Upper lobe of right lung (tissue), 1 donor: Measurements from ENCODE around the gene NLGN4Y. TPM values are rescaled to one million over a fixed set of nuclear protein-coding genes. Genes with fewer than 3 reads are reported as not detected.

Experiments used
- ATAC-seq: fragments of 200-7000 bp; cut with Tn5 transposase; one replicate; pipeline ENCODE4 v1.9.1; 2020; ENCODE audit warnings: mild to moderate bottlenecking, moderate library complexity
- DNase-seq: peaks from one replicate; pipeline ENCODE4 v3.0.0-alpha.2; 2020
- H3K27ac ChIP-seq: fragments of 200-600 bp; one replicate; pipeline ENCODE4 v1.8.0; 2022
- H3K27me3 ChIP-seq: fragments of 200-600 bp; one replicate; pipeline ENCODE4 v1.8.0; 2022; ENCODE audit warnings: mild to moderate bottlenecking
- H3K36me3 ChIP-seq: fragments of 200-600 bp; one replicate; pipeline ENCODE4 v1.8.0; 2022
- H3K4me1 ChIP-seq: fragments of 200-600 bp; one replicate; pipeline ENCODE4 v1.8.0; 2022
- H3K4me3 ChIP-seq: fragments of 200-600 bp; one replicate; pipeline ENCODE4 v1.8.0; 2022; ENCODE audit warnings: mild to moderate bottlenecking
- H3K9me3 ChIP-seq: fragments of 200-600 bp; one replicate; pipeline ENCODE4 v1.8.0; 2022
- intact Hi-C: fragments of 100-400 bp; cut with DNase I; formaldehyde crosslinking; loops from one replicate; pipeline ENCODE4 v1.11.0; 2022
- total RNA-seq: library from RNA; stranded (reverse); fragmentation: NEBNext Ultra II Directional; extraction: Animal tissue kit (Norgen Biotek cat#: 25700); gene quantifications from one replicate; pipeline ENCODE4 v1.2.1, GENCODE V29; 2021
- TF ChIP-seq, protein P1 (sequence below): fragments of 200-600 bp; IDR thresholded peaks from one replicate; pipeline ENCODE4 v1.8.0; 2022; ENCODE audit warnings: antibody characterized with exemption
- donor health status: DM: no; HTN: yes; CAD: no; lungs with severe emphysema.

NLGN4Y gene
- total RNA-seq, 1 donor from 2014 or later: 3.7 TPM

DNA sequence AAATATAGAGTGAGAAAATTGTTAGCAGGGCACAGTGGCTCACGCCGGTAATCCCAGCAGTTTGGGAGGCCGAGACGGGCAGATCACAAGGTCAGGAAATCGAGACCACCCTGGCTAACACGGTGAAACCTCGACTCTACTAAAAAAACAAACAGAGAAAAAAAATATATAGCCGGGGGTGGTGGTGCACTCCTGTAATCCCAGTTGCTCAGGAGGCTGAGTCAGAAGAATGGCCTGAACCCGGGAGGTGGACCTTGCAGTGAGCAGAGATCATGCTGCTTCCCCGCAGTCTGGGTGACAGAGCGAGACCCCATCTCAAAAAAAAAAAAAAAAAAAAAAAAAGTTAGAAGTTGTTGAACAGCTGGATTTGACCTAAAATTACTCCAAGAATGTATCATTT, 269.3 kb downstream of the NLGN4Y start:
- no peaks in the 10 kb centered on the region for H3K9me3 ChIP-seq
- H3K27ac ChIP-seq: no peak overlapping the region
- H3K4me3 ChIP-seq: no peak overlapping the region
- DNase-seq (no peak), ATAC-seq (no peak)
- intact Hi-C loops: no loop called here
- H3K27me3 ChIP-seq: no peaks in the 10 kb centered on the region
- TF ChIP-seq, protein P1, sequence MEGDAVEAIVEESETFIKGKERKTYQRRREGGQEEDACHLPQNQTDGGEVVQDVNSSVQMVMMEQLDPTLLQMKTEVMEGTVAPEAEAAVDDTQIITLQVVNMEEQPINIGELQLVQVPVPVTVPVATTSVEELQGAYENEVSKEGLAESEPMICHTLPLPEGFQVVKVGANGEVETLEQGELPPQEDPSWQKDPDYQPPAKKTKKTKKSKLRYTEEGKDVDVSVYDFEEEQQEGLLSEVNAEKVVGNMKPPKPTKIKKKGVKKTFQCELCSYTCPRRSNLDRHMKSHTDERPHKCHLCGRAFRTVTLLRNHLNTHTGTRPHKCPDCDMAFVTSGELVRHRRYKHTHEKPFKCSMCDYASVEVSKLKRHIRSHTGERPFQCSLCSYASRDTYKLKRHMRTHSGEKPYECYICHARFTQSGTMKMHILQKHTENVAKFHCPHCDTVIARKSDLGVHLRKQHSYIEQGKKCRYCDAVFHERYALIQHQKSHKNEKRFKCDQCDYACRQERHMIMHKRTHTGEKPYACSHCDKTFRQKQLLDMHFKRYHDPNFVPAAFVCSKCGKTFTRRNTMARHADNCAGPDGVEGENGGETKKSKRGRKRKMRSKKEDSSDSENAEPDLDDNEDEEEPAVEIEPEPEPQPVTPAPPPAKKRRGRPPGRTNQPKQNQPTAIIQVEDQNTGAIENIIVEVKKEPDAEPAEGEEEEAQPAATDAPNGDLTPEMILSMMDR: no peak
- H3K36me3 ChIP-seq: no peaks in the 10 kb centered on the region
- no peaks in the 10 kb centered on the region for H3K4me1 ChIP-seq

DNA sequence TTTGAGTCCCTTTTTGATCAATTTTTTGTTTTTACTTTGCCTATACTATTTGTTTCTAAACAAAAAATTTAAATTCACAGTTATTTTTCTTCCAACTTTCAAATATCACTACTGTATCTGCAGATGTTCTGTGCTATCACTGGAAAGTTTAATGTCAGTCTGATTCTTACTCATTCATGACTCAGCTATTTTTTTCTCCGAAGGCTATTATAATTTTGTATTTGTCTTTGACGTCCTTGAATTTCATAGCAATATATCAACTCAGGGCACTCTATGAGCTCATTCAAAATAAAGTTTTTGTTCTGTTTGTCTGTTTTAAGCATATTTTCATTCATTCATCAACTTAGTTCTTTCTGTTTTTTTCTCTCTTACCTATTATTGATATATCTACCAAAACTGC, 273.7 kb downstream of the NLGN4Y start:
- Histone ChIP-seq H3K4me3 (no peak overlapping the region), H3K27me3 (no peaks in the 10 kb centered on the region), H3K27ac (no peak overlapping the region), H3K36me3 (no peaks in the 10 kb centered on the region), H3K9me3 (no peaks in the 10 kb centered on the region), H3K4me1 (no peaks in the 10 kb centered on the region)
- intact Hi-C loops: no loop called here
- no peak for DNase-seq
- TF ChIP-seq, protein P1: no peak
- ATAC-seq: no peak

DNA sequence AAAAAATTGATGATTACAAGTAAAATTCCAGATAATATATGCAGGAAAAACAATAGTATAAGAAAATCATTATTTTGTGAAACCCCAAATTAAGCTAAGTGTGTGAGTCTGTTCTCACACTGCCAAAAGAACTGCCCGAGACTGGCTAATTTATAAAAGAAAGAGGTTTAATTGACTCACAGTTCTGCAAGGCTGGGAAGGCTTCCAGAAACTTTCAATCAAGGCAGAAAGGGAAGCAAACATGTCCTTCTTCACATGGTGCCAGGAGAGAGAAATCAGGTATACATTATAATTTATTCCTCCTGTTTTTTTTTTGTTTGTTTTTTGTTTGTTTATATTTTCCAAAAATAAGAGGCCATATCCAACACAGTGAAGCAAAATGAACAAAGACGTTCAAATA, 276.8 kb downstream of the NLGN4Y start:
- Histone ChIP-seq H3K36me3 (no peaks in the 10 kb centered on the region), H3K27me3 (no peaks in the 10 kb centered on the region), H3K4me1 (no peaks in the 10 kb centered on the region), H3K9me3 (no peaks in the 10 kb centered on the region), H3K4me3 (no peak overlapping the region), H3K27ac (no peak overlapping the region)
- TF ChIP-seq, protein P1: no peak
- no peak for ATAC-seq
- no peak for DNase-seq
- intact Hi-C loops: no loop called here

GRCh38 chrY:14802125-14802524, 277.8 kb downstream of the NLGN4Y start:
- Histone ChIP-seq H3K36me3 (no peaks in the 10 kb centered on the region), H3K4me1 (no peaks in the 10 kb centered on the region)

GRCh38 chrY:14804041-14804440, 279.7 kb downstream of the NLGN4Y start:
- no peak for DNase-seq
- TF ChIP-seq, protein P1: no peak
- H3K9me3 ChIP-seq: no peaks in the 10 kb centered on the region
- no peak overlapping the region for H3K4me3 ChIP-seq
- no peaks in the 10 kb centered on the region for H3K27me3 ChIP-seq
- H3K27ac ChIP-seq: no peak overlapping the region
- no peaks in the 10 kb centered on the region for H3K36me3 ChIP-seq
- intact Hi-C loops: no loop called here
- no peak for ATAC-seq
- no peaks in the 10 kb centered on the region for H3K4me1 ChIP-seq

More at GRCh38 chrY:14802125-14802524, 277.8 kb downstream of the NLGN4Y start:
- ATAC-seq (no peak), DNase-seq (no peak)
- Histone ChIP-seq H3K4me3 (no peak overlapping the region), H3K27me3 (no peaks in the 10 kb centered on the region), H3K9me3 (no peaks in the 10 kb centered on the region), H3K27ac (no peak overlapping the region)
- intact Hi-C loops: no loop called here
- TF ChIP-seq, protein P1: no peak

GRCh38 chrY:14818452-14818851, 294.1 kb downstream of the NLGN4Y start:
- Histone ChIP-seq H3K4me1 (no peaks in the 10 kb centered on the region), H3K27me3 (no peaks in the 10 kb centered on the region), H3K9me3 (no peaks in the 10 kb centered on the region), H3K36me3 (no peaks in the 10 kb centered on the region), H3K4me3 (no peak overlapping the region), H3K27ac (no peak overlapping the region)
- TF ChIP-seq, protein P1: no peak
- intact Hi-C loops: no loop called here
- DNase-seq: no peak
- ATAC-seq: no peak
